WI38 (cell line): Measurements from ENCODE around the gene DHRSX.

Source experiments
- H3K4me3 ChIP-seq: 2 replicates; pipeline ENCODE4 v1.5.1; 2011; ENCODE audit warnings: low read depth, mild to moderate bottlenecking, control low read depth, low read length
- CTCF ChIP-seq: IDR thresholded peaks from 2 replicates; pipeline ENCODE4 v1.5.1; 2012; ENCODE audit warnings: low read depth, mild to moderate bottlenecking, control low read depth, low read length

Gene DHRSX

GRCh38 chrX:2301901-2302300, 198.9 kb downstream of the DHRSX start:
- H3K4me3 ChIP-seq, result no peak overlapping the region
- TF ChIP-seq CTCF, result no peak

DNA sequence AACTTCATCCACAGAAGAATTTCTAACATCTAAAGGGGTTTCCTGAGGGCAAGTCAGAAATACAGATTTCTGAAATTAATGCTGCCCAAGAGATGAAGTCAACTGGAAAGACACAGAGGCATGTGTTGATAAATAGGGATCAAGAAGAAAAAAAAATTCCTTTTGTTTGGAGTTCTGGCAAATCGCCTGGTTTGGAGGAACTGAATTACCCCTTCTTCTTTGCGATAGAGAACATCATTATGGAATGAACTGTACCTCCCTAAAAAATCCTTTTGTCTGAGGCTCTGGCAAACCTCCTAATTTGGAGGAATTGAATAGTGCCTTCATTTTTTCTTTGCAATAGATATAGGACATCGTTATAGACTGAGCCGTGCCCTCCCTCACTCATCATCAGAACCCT, 200.9 kb downstream of the DHRSX start:
- TF ChIP-seq CTCF, result no peak
- H3K4me3 ChIP-seq, result no peak overlapping the region

DNA sequence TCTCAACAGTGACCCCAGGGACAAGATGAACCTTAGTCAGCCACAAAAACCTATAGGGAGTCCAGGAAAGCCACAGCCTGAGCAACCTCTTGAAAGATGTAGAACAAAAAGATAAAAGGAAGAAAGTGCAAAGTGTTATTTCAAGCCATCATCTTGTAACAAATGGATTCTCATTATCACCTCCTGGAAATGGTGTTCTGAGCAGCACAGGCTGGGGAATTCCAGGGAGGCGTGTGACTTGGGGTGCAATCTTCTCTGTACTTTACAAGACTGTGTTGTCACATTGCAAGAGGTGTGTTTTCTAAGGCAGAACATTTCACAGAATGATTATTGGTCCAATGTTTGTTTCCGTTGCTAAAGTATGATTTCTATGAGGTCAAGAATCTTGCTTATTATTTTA, 214.0 kb downstream of the DHRSX start:
- TF ChIP-seq CTCF, result no peak
- H3K4me3 ChIP-seq, result no peak overlapping the region

- no peak for TF ChIP-seq CTCF
- no peak overlapping the region for H3K4me3 ChIP-seq
These were observed 216.2 kb downstream of the DHRSX start for GRCh38 chrX:2284601-2285000.

DNA sequence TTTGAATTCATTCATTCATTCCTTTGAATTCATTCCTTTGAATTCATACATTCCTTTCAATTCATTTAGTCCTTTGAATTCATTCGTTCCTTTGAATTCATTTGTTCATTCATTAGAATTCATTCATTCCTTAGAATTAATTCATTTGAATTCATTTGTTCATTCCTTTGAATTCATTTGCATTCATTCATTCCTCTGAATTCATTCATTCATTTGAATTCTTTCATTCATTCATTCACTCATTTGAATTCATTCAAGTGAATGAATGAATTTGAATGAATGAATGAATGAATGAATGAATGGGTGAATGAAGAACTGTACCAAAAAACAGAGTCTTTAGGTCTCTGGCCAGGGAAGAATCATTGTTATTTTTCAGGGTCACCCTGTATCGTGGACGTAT, 216.6 kb downstream of the DHRSX start:
- no peak for TF ChIP-seq CTCF
- H3K4me3 ChIP-seq, result no peak overlapping the region

- no peak overlapping the region for H3K4me3 ChIP-seq
- TF ChIP-seq CTCF, result no peak
These were observed 217.5 kb downstream of the DHRSX start for GRCh38 chrX:2283111-2283859.

- TF ChIP-seq CTCF, result no peak
- no peak overlapping the region for H3K4me3 ChIP-seq
These were observed 218.2 kb downstream of the DHRSX start for GRCh38 chrX:2282490-2283090.
